Effector CD4-positive, alpha-beta T cell (primary cell): ENCODE results near the gene CDKL1.

ENCODE experiments used
- DNase-seq: peaks from one replicate; pipeline ENCODE4 v3.0.0-alpha.2; 2020
- total RNA-seq: gene quantifications from one replicate; lab custom pipeline; 2026; lab: John Stamatoyannopoulos, UW

The CDKL1 gene
- 7.5 reads per million, percentile 26 among the genes with 10 or more reads in this experiment for total RNA-seq

DNA sequence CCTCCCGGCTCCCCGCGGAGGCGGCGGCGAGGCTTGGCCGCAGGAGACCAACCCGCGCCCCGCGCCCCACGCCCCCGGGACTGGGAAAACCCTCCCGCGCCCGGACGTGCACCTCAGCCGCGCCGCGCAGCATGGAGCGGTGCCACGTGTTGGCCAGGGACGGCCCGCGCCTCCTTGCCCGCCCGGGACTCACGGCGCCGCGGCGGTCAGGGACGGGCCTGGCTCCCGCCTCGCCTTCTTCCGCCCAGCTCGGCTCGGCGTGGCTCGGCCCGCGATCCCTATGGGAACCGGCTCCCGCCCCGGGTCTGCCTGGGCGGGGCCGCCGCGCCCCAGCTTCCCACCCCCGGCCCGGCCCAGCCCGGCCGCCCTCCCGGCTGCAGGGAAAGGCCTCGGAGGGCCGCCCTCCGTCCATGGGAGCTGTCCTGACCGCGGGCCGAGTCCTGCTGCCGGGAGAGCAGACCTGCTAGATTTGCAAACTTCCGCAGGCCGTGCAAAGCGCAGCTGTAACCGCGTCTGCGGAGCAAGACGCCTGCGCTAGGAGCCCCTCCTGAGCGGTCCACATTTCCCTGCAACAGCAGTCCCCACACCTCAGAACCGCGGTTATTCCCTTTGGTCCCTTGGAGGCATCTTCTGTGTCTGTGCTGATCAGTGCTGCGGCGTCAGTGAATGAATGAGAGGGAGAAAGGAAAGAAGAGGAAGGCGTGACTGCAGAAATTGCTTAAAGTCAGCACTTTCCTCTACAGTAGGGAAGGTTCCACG, at the start of gene CDKL1:
Gene CDKL1 (minus strand): TSS at position 251 of the 759 bp plus-strand sequence. CDS start 1,013 bp downstream, outside the sequence.
- peak; percentile 10 for DNase-seq

DNA sequence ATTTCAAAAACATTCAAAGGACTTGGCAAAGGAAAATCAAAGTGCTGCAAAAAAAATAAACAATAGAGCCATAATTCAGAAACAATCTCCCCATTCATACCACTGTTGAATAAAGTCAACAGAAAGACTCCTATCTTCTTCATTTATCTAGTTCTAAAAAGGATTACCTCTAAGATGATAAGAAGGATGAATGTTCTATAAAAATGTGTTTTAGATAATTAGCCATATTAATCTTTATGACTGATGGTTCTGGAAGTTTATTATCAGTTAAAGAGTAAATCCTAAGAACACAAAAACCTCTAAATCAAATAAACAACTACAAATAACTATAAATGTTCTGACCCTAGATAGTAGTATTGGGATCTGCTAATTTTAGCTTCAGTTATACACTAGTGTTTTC, 37.8 kb upstream of the CDKL1 start:
- no peak for DNase-seq

- DNase-seq = no peak
Measured at GRCh38 chr14:50432131-50432530, 35.5 kb upstream of the CDKL1 start.

- no peak for DNase-seq
Measured at GRCh38 chr14:50425816-50426215, 29.1 kb upstream of the CDKL1 start.

DNA sequence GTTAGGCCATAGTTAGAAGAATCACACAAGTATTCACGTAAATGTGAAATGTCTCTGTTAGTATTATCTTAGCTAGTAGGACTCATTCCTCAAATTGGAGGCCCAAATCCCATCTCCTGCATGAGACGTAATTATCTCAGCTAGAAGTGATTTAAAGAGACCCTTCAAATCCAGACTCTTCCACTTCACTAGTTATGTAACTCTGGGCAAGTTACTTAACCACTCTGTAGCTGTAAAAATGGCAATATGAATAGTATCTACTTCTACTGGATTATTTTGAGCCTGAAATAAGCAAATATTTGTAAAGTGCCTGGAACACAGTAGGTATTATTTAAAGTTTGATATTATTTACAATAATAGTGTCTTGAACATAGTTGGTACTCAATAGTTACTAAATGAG, 28.4 kb upstream of the CDKL1 start:
- no peak for DNase-seq

DNA sequence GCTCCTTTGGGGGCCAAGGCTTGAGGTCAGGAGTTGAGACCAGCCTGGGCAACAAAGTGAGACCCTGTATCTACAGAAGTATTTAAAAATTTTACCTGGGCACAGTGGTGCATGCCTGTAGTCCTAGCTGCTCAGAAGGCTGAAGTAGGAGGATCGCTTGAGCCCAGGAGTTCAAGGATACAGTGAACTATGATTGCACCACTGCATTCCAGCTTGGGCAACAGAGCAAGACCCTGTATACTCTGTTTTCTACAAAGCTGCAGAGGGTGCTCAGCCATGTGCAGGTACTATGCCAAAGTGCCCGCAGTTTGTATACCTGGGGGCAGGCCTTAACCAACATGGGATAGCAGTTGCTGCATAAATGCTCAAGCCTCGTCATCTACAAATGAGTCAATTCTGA, 26.8 kb upstream of the CDKL1 start:
- DNase-seq = no peak

DNA sequence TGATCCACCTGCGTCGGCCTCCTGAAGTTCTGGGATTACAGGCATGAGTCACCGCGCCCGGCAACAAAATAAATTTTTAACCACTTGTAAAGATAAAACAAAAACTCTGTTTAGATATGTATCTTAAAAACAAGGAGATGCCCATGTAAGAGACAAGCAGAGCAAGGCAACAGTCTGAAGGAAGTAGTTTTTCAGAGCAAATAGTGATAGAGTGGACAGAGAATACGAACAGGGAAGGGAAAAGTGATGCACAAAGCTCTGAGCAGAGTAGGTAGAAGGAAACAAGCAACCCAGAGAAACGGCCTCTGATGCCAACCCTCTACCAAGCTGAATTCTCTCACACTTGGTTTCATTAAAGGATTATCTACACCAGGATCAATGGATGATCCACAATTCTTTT, 24.8 kb upstream of the CDKL1 start:
- no peak for DNase-seq

DNA sequence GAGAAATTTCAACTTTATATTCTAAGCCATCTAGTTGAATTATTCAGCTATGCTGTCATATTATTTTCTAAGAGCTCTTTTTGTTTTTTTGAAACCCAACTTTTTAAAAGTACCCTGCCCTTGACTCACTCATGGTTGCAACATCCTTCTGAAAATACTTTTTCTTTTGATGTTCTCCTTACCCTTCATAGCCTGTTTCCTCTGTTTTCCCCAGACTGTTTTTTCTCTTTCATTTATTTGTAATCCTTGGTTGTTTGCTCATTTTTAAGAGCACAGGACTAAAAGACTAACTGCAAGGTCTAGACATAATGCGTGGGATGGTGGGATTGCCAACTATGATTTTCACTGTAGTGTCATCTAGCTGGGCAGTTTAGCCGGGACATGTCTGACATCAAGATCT, 21.2 kb upstream of the CDKL1 start:
- no peak for DNase-seq

DNA sequence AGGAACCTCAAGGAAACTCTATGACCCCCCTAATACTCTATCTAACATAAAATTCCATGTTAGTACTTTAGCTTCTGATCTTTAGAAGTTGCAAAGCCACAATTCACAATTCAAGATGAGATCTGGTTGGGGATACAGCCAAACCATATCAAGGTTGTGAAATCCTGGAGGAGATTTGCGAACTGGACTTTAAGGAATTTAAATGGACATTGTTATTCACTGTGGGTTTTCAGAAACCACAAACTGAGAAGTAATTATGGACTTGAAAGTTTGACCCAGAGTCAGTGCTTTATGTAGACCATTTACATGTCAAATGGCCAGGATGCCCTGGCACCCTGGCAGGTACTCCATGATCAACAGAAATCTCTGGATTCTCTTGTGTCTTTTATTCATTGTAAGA, 14.2 kb upstream of the CDKL1 start:
- DNase-seq = no peak

DNA sequence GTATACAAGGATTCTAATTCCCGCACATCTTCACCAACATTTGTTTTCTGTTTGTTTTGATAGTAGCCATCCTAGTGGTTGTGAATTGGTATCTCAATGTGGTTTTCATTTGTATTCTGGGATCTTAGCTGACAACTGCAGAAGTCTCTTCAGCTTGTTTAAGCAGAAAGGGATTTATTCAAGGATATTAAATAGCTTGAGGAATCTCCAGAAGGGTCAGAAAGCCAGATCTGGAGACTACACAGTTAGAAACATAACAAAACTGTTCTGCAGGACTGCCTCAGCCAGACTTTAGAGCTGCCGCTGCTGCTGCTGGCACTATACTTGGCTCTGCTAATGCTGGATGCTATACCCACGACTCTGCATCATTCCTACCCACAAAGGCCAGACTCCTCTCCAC, 13.4 kb upstream of the CDKL1 start:
- DNase-seq = no peak

GRCh38 chr14:50407111-50407812, 10.6 kb upstream of the CDKL1 start:
- DNase-seq = no peak

DNA sequence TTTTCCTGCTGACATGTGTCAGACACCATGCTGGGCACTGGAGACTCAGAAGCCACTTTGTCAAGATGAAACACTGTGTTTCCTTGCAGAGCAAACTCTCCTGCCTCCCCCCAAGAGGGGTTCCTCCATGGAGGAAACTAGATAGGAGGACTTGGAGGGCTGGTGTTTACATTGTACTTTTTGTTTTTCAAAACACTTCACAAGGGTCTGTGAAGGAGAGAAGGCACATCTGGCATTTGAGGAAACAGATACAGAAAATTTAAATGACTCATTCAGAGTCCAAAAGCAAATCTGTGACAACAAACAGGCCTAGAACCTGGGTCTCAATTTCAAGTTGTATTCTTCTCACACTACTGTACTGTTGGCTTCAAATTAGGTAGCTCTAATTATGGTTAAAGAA, 6.7 kb upstream of the CDKL1 start:
- DNase-seq = no peak

DNA sequence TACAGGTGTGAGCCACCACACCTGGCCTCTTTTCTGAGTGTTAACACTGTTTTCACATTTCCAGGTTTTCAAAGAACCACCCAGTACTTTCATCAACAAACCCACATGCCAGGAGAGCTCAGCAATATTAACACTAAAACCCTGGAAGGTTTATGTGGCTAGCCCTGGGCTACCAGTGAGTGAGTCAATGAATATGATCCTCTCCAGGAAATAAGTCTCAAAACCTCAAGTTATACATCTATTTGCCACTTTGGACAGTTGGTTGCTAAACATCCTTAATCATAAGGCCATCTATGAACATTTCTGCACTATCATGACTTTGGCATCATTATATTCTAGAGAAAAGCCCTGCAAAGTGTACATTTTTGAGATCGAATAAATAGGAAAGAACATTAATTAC, 6.3 kb upstream of the CDKL1 start:
- no peak for DNase-seq

GRCh38 chr14:50400461-50400860, 3.8 kb upstream of the CDKL1 start:
- DNase-seq = no peak

GRCh38 chr14:50399251-50400032, 2.8 kb upstream of the CDKL1 start:
- no peak for DNase-seq

DNA sequence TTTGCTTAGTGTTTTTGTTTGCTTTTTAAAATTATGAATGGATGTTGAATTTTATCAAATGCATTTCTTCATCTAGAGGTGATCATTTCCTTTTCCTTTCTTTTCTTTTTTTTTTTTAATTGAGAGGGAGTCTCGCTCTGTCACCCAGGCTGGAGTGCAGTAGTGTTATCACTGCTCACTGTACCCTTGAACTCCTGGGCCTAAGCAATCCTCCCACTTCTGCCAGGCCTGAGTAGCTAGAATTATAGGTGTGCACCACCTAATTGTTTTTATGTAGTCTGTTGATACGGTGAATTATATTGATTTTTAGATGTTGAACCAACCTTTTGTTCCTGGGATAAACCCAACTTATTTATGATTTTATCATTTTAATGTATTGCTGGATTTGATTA, 1.5 kb upstream of the CDKL1 start:
- no peak for DNase-seq

- no peak for DNase-seq
Measured at GRCh38 chr14:50397390-50398188, 908 bp upstream of the CDKL1 start.

GRCh38 chr14:50395448-50395847, 1.2 kb downstream of the CDKL1 start:
- no peak for DNase-seq

DNA sequence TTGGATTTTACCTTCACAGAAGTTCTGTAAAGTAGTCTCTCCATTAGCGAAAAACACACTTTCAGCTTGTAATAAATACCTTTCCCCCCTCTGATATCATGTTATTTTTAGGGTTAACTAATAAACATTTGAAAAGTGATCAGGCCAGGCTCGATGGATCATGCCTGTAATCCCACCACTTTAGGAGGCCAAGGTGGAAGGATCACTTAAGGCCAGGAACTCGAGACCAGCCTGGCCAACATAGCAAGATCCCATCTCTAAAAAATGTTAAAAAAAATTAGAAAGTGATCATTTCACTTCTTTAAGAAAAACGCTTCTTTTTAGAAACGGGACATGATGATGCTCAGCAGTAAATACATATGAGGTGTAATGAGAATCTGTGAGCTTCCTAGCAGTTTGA, 2.0 kb downstream of the CDKL1 start:
- no peak for DNase-seq

GRCh38 chr14:50389668-50390441, 6.8 kb downstream of the CDKL1 start:
- DNase-seq = no peak

- no peak for DNase-seq
Measured at GRCh38 chr14:50388256-50388931, 8.3 kb downstream of the CDKL1 start.
